GM18861 (cell line): ENCODE data around the gene NPLOC4.
"Not testable (repeated sequence)": the region's sequence is repeated elsewhere in the genome, so short reads cannot be mapped to it uniquely, and the experiment has no call there.

Experiments used
- ATAC-seq: cut with Tn5 transposase; IDR thresholded peaks from one replicate; pipeline ENCODE4 v1.9.1; 2021; ENCODE audit not compliant: unreplicated experiment

Gene NPLOC4

DNA sequence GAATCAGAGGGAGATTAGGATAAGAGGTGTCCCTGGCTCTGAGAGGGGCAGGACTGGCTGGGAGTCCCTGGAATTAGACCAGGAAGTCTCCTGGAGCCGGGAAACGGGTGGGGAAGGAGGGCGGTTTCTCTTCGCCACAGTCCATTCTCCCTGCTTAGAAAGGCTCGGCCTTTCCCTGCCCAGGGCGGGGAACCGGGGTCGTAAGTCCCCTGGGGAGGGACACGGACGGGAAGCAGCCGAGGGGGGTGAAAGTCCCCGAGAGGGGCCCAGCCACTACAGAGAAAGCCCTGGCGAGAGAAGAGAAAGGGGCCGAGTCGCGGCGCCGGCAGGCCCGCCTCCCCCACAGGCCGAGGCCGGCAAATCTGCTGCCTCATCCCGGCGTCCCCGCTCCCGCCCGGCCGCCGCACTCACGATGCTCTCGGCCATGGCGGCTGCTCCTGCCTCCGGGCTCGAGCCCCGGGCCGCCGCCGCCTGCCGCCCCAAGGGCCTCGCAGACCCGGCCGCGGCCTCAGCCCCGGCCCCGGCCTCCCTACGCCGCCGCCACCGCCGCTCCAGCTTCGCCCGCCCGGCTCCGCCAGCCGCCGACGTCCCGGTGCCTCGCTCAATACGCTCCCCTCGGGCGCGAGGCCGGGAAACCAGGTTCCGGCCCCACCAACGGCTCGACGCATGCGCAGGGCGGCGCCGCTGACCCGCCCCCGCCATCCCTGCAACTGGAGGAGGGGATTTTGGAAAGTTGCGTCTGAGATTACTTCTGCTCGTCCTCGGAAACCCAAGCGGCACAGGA is at the start of gene NPLOC4, which contains the start of gene TSPAN10:
TSS of gene NPLOC4 (minus strand) at position 608 of the 784 bp plus-strand sequence. CDS start at position 426, 182 bp downstream.
TSS of gene TSPAN10 (plus strand) at position 692 of the 784 bp plus-strand sequence. CDS start 5,217 bp downstream, outside the sequence.
- ATAC-seq, result peak; percentile 77

GRCh38 chr17:81686614-81687013 is 49.7 kb upstream of the NPLOC4 start:
- ATAC-seq, result no peak

DNA sequence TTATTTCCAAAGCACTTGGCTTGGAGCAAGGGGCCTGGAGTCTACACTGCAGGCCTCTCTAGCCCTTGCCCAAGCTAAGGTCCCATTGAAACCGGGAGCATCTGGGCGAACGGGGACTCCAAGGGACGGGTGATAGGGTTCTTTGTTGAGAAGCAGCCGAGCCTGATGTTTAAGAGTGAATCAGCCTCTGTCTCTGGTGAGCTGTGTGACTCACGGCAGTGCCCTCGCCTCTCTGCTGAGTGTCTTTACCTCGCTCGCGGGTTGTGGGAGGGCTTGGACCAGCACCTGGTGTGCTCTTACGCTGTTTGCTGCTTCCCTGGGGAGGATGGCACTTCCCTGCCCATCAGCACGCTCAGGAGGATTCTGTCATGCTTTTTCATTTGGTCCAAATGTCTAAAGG is 48.2 kb upstream of the NPLOC4 start:
- ATAC-seq, result no peak

DNA sequence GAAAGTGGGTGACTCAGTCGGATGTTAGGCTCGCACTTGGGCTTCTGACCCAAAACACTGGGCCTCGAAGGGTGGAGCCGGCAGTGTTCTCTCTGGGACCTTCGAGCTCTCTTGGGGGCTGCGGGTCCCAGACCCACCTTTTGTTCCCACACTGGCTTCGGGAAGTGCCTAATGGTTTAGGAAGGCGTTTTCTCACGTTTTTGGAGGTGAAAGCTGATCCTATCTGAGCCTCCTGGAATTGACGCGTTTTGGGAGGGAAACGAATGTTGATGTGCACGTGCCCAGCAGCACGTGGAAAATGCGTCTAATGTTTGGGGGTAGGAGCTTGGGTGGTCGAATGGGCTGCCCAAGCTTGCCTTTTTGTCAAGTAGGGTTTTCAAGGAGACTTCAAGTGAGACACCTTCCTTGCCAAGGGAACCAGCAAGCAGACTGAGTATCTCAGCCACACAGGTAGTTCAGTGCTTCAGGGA is 47.6 kb upstream of the NPLOC4 start:
- no peak for ATAC-seq

DNA sequence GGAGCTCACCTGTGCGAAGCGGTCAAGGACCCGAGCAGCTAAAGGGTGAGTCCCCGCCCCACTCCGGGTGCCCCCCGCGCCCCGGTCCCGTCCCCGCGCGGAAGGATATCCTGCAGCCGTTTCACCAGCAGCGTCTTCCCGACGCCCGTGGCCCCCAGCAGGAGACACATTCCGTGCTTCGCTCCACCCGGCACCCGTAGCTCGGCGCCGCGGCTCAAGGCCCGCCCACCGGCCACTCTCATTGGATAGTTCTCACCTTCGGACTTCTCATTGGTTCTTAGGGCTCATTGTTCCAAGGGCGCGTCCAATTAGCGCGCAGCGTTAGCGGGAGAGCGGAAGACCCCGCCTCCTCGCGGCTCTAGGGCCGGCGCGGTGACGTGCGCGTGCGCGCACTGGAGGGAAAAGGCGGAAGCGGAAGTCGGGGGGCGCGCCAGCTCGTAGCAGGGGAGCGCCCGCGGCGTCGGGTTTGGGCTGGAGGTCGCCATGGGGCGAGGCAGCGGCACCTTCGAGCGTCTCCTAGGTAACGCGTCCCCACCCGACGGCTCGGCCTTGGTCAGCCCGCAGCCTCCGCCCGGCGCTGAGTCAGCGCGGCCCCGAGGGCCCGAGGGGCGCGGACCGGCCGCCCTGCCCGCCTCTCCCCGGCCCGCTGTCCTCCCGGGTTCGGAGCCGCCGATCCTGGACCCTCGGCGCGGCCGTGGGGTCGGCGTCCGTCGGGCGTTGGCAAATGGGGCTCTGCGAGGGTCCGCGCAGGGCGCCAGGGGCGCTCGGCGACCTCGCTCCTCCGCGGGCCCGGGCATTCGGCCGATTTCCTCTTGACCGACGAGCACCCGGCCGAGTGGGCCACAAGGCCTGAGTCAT is 46.9 kb upstream of the NPLOC4 start, which contains the start of the genes ARL16 and HGS:
TSS of gene ARL16 (minus strand) at position 214 of the 858 bp plus-strand sequence. CDS start at position 170, 44 bp downstream.
TSS of gene HGS (plus strand) at position 428 of the 858 bp plus-strand sequence. CDS start at position 484, 56 bp downstream.
- ATAC-seq, result peak; percentile 90

- peak; percentile 1 for ATAC-seq
Observed at GRCh38 chr17:81683208-81683583, 46.3 kb upstream of the NPLOC4 start.

DNA sequence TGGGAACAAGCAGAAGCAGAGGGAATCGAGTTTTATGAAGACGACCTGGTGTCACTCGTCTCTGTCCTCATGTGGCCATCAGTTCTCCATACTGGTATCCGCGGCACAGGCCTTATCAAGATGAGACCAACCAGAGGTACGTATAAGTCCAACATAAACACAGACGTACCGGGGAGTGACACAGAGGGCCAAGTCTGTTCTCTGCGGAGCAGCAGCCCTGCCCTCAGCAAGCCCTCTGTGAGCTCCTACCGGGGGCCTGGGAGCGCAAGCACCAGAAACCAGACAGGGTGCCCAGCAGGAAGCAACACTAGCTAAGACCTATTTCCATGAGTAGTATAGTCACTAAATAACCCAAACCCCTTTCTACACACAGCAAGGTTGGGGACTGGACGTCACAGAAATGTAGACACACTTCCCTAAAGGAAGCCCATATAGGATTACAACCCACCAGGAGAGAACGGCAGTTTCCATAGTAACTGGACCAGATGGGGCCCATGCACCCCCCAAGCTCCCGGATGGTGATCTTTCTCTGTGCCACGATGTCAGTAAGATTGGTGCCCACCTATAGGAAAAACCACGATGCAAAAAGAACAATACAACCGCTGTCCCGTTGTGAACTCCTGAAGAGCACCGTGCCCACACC is 45.8 kb upstream of the NPLOC4 start:
- no peak for ATAC-seq

GRCh38 chr17:81681672-81682071 is 44.8 kb upstream of the NPLOC4 start:
- no peak for ATAC-seq

GRCh38 chr17:81680150-81680549 is 43.2 kb upstream of the NPLOC4 start:
- no peak for ATAC-seq

DNA sequence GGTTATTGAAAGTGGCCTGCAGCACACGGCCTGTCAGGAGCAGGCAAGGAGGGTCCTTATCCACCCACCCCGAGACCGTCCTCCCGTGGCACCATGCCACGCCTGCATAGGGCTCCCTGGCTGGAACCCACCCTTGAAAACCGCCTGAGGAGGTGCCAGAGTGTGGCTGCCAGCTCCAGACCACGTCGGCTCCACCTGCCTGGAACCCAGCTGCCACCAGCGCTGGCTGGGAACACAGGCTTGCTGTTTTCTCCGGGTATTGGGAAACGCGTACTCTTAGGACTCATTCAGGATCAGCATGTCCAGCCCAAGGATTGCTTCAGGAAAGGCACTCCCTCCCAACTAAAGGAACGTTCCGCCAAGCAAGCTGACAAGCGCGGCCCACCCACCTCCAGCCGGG is 40.0 kb upstream of the NPLOC4 start:
- ATAC-seq, result no peak

DNA sequence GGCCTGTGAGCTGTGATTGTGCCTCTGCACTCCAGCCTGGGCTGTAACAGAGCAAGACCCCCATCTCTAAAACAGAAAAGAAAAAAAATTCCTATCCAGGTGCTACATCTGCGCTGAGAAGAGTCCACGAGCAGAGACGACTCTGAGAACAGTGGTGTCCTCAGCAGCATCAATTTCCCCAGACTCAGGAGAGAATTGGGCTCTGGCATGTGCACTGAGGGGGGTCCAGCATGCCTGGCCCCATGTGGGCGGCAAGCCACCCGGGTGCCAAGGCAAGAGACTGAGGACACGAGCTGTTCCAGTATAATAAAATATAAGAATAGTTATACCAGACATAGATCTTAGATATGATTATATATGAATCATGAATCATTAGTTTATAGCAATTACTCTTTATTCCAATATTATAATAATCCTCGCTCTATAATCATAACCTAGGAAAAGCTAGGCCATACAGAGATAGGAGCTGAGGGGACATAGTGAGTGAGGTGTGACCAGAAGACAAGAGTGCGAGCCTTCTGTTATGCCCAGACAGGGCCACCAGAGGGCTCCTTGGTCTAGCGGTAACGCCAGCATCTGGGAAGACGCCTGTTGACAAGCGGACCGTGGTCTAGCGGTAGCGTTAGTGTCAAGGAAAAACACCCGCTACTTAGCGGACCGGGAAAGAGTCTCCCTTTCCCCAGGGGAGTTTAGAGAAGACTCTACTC is 38.8 kb upstream of the NPLOC4 start:
- ATAC-seq, result not testable (repeated sequence)

DNA sequence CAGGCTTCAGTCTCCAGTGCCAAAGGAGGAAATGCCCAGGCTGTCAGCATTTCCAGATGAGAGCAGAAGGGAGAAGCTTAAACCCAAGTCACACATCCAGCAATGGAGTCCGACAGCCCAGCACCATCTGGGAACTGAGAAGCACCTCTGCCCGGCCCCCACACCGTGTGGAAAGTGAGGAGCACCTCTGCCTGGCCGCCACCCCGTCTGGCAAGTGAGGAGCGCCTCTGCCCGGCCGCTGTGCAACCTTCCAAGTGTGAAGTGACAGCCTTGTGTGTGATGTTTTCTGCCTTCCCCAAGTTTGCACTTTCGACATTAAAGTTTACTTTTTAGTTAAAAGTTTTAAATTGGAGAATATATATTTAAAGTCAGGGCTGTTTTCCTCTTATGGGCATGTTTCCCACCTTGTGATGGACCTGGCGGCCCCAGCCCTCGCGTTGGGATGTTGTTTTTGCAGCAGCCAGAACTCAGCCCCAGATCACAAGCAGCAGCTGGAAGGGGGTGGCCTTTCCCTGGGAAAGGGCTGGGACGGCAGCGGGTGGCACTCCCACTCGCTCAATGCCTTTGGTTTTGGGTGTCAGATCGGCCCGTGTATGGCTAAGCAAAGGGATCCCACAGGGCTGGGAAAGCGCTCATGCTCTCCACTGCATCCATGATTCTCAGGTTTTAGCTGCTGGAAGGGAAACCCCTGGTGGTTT is 36.8 kb upstream of the NPLOC4 start:
- no peak for ATAC-seq

GRCh38 chr17:81672954-81673353 is 36.0 kb upstream of the NPLOC4 start:
- no peak for ATAC-seq

DNA sequence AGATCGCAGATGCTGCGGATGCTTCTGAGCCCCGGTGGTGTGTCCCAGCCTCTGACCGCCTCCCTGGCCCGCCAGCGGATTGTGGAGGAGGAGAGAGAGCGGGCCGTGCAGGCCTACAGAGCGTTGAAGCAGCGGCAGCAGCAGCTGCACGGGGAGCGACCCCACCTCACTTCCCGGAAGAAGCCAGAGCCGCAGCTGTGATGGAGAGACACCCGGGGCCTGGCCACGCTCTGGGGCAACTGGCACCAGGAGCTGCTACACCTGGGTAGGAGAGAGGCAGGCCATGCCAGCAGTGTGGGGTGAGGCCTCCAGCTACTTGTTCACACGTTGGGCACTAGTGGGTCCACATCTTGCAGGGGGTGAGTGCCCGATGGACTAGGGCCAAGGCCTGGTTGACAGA is 35.6 kb upstream of the NPLOC4 start:
- ATAC-seq, result no peak

- no peak for ATAC-seq
Observed at GRCh38 chr17:81667754-81668153, 30.8 kb upstream of the NPLOC4 start.

GRCh38 chr17:81666342-81667191 is 29.7 kb upstream of the NPLOC4 start, which contains the start of the genes CCDC137 and OXLD1:
Gene CCDC137 (plus strand): TSS chr17:81666737. CDS start chr17:81666767, 30 bp downstream.
Gene OXLD1 (minus strand): TSS chr17:81666605. CDS start chr17:81666577, 28 bp downstream.
- ATAC-seq, result peak; percentile 85

GRCh38 chr17:81666092-81666341 is 29.1 kb upstream of the NPLOC4 start:
- no peak for ATAC-seq

DNA sequence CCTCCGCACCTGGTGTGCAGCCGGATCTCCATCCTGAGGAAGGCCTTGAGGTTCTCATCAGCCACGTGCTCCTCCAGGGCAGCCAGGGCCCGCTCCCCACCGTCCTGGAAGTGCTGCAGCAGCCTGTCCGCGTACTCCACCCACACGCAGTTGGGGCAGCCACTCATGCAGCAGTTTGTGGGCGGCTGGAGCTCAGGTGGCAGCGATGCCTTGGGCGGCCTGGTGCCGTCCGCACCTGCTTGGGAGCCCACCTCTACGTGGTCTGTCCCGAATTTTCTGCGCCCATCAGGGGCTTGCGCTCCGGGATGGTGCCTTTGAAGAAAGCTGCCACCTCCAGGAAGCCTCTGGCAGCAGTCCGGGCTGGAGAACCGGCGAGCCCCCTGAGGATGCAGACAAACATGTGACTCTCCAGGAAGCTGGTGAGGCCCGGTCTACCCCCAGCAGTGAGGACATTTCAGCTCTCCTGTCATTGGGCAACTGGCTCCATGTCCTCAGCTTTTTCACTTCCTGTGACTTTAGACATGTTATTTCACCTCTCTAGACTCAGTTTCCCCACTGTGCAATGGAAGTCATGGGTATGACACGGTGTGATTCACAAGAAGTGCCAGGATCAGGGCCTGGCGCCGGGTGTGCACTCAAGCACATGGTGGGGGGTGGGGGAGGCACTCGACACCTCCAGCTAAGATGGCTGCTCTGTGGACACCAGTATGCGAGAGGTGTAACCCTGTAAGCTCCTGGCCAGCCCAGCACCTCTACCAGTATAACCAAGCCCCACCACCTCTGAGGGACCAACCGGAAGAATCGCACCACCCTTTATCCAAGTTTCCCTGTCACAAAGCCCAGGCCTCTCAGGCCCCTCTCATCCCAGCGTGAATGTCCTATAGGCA is 28.5 kb upstream of the NPLOC4 start:
- ATAC-seq, result no peak
